GM21737 (cell line): ENCODE data around the gene PLA1A.

Source experiments
- ATAC-seq: cut with Tn5 transposase; IDR thresholded peaks from one replicate; pipeline ENCODE4 v1.9.1; 2021; ENCODE audit warnings: mild to moderate bottlenecking, moderate library complexity; ENCODE audit not compliant: unreplicated experiment

PLA1A gene

DNA sequence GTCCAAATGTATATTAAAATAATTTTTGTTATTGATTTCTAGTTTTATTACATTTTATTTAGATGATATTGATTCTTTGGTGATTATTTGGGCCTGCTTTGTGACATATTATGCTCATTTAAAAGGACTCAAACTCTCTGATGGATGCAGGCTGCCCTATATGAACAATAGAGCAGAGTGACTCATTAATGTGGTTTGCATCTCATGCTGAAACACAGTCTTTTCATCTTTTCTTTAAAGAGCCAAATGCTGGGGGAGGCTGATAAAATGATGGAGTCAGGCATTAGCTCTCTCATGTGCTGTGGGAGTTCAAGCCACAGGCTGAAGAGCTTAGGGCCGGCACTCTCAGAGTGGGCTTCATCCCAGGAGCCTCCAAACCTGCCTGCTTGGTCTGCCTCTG is 7.2 kb downstream of the PLA1A start:
- ATAC-seq: no peak

DNA sequence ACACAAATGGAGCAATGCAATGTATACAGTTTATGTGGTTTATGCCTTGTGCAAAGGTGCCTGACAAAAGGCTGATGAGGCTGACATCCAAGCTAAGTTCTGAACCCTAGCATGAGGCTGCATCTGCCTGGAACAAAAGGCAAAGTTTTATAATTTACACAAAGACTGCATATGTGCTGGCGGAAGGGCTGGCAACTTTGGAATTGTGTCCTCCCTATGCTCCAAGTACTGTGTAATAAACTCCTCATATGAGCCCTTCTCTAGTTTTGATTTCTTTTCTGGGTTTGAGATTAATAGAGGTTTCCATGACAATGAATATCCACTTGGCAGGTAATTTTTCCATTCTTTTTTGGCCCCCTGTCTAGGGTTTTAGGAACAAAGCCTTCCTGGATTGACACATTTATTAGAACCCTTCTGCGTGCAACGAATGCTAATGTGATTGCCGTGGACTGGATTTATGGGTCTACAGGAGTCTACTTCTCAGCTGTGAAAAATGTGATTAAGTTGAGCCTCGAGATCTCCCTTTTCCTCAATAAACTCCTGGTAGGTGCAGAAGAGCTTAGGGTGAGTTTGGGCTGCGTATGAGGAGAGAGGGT is 10.8 kb downstream of the PLA1A start:
- no peak for ATAC-seq

DNA sequence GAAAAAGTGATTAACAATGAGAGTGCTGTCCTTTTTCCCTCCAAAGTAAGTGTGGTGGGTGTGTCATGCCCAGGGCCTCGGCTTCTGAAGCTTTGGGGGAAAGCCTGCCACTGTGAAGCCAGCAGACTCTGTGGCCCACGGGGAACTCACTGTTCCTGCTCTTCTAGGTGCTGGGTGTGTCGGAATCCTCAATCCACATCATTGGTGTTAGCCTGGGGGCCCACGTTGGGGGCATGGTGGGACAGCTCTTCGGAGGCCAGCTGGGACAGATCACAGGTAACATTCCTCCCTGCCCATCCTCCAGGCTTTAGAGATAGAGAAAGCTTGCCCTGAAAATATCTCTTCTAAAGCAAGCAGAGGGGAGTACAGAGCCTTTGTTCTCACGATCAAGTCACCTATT is 11.6 kb downstream of the PLA1A start:
- ATAC-seq: no peak

DNA sequence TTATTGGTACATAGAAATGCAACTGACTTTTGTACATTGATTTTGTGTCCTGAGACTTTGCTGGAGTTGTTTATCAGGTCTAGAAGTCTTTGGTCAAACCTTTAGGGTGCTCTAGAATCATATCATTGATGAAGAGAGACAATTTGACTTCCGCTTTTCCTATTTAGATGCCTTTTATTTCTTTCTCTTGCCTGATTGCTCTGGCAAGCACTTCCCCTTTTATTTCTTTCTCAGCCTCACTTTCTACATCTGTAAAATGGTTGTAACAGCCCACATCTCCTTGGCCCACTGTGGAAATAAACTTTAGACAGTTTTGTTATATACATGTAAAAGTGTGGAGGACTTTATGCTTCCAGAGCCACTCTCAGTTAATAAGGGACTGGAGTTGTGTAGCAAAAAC is 14.0 kb downstream of the PLA1A start:
- ATAC-seq: no peak

DNA sequence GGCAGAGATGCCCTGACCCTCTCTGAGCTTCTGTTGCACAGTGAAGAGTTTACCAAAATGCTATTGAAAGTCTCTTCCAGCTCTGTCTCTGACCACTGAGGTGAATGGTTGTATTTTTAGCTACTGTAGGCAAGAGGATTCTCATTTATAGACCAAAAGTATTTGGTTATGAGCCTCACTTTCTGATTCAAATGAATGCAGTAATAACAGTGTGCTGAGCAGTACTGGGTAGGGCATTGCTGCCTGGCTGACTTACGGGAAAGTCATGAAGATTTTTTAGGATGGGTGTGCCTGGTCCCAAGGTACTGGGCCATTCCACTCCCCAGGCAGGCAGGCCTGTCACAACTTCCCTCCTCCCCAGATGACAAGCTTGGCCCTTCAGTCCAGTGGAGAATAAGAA is 15.5 kb downstream of the PLA1A start:
- no peak for ATAC-seq

DNA sequence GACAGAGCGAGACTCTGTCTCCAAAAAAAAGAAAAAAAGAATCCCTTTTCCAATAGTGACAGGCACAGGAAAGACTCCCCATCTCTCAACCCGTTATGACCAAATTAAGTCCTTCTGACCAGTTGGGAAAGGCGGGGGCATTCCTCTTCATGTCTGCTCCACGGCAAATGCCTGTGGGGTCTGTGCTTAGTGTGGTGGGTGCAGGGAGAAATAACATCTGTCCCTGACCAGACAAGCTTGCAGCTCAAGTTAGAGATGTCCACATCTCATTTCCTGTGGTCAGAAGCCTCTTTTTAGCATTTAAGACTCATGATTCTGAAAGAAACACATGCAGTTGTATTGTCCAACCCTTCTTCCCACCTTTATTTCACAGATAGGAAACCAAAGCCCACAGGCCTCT is 16.2 kb downstream of the PLA1A start:
- ATAC-seq: no peak

DNA sequence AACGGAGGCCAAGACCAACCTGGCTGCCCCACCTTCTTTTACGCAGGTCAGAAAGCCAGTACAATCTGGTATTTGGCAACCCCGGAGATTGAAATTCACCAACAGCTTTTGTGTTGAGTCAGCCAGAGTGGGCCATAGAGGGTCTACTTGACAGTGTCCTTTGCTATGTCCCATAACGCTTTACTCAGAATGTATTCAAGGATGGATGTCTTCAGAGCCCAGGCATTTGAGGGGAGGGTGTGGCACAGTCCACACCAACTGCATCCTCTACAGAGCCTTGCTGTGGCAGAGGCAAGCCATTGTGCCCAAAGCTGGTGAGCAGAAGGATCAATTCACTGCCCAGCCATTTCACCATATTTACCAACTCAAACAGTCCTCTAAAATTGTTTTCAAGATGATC is 18.4 kb downstream of the PLA1A start:
- ATAC-seq: no peak

DNA sequence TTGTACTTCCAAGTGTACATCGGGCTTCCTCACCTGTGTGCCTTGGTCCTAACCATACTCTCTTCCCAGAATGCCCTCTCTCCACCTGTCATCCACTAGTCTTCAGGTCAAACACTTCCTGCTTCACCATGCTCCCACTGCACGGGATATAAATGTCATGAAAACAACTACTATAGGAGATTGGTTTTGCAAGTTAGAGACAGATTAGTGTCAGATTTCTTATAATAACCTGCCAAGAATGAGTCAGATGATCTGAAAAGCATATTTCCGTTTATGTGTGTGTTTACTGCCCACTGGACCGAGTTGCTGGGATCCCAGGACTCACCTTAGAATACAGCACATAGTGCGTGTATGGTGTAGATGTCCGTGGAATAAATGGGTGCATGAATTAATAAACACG is 21.4 kb downstream of the PLA1A start:
- no peak for ATAC-seq

DNA sequence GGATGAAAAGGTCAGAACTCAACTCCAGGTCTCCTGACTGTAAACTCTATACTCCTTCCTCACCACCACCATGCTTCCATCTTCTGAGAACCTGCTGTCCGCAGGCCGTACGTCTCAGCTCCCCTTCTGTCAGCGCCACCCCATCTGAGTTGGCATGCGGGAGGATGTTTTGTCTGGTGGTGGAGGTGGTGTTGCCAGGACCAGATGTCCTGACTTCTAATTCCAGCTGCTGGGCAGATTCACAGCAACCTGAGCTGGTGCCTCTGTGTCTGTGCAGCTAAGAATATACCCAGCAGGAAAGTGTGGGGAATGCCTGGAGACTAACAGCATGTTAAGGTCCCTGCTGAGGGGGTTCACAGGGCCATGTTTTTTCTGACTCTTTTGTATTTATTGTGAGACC is 23.2 kb downstream of the PLA1A start:
- no peak for ATAC-seq

DNA sequence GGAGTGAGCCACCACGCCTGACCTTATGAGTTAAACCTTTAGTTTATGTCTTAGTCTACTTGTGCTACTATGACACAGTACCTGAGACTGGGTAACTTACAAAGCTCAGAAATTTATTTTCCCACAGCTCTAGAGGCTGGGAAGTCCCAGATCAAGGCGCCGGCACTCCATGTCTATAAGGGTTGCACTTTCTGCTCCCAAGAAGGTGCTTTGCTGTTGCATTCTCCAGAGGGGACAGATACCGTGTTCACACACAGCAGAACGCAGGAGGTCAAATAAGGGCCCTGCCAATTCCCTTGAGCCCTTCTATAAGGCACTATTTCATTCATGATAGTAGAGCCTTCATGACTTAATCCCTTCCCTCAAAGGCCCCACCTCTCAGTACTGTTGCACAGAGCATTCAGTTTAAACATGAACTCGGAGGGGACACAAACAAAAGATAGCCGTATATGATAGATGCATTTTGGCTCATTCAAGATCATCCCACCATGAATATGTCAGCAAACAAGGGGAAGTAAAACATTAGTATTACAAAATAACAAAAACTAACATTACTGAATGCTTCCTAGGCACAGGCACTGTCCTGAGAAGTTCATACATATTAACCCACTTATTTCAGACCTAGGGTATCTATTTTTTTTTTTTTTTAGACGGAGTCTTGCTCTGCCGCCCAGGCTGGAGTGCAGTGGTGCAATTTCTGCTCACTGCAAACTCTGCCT is 26.5 kb downstream of the PLA1A start:
- no peak for ATAC-seq

DNA sequence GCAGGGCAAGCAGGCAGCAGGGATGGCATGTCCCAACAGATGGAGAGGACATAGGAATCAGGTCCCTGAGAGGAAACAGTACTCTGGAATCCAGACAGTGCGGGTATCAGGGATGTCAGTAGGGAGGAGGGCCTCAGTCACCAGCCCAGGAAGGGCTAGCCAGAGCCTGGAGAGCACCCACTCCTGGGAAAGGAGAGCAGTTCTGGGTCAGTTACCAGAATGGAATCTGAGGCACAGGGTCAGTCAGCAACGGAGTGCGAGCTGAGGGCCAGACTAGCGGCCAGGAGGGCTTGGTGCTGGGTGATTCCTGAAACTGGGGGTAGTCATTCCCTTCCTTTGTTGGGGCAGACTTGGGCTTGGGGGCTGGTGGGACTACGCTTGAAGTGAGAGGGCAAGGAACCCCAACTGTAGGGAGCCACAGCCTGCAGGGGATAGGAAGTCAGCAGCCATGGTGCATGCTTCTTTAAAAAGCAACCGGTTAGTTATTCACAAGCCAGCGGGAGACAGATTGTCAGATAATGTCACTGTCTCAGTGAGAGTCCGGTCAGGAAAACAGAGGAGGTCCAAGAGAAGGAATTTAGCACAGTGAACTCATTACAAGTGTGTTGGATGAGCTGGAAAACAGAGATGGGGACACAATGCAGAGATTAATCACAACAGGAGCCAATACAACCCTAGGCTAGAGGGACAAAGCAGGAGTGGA is 27.9 kb downstream of the PLA1A start:
- no peak for ATAC-seq

DNA sequence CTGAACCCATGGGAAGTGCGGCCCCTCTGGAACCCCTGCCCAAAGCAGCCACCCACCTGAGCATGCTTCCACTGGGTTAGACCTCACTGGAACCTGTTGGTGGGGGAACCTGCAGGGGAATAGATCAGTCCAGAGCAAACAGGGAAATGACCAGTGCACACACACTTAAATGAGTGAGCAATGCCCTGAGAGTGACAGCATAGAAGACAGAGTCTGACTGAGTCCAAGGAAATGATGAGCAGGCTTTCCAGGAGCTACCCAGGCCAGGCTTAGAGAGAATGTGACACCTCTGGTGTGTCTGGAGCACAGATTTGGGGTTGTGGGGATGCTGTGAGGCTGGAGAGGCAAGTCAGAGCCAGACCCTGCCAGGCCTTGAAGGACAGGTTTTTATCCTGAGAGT is 28.5 kb downstream of the PLA1A start:
- no peak for ATAC-seq

DNA sequence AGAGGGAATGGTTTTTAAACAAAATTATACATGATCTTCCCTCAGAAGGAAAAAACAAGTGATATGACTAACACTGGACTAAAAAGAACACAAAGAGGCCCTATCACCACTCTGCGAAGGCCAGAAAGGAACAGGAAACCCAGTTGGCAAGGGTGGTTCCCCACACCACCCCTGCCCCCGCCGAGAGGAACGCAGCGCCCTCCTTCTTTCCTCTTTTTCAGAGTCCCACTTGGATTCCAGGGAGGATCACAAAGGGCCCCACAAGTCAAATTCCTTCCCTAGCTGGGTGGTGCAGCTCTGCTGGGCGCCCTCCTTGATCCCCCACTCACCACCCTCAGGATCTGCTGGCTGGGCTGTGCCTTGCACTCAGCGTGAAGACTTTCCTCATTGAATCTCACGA is 29.8 kb downstream of the PLA1A start:
- no peak for ATAC-seq

DNA sequence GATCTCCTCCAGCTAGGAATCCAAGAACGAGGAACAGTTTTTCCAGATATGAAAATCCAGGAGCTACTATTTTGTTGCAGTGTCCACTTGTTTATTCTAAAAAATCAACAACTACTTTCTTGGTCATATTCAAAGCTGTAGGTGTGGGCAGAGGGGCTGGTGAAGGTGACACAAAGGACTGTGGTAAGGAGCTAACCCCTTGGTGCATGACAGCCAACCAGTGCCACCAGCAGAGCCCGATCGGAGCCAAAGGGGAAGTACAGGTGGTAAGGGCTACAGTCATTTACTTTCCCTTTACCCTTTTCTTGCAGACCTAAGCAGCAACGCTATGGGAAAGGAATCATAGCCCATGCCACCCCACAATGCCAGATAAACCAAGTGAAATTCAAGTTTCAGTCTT is 30.7 kb downstream of the PLA1A start:
- ATAC-seq: peak; percentile 62

DNA sequence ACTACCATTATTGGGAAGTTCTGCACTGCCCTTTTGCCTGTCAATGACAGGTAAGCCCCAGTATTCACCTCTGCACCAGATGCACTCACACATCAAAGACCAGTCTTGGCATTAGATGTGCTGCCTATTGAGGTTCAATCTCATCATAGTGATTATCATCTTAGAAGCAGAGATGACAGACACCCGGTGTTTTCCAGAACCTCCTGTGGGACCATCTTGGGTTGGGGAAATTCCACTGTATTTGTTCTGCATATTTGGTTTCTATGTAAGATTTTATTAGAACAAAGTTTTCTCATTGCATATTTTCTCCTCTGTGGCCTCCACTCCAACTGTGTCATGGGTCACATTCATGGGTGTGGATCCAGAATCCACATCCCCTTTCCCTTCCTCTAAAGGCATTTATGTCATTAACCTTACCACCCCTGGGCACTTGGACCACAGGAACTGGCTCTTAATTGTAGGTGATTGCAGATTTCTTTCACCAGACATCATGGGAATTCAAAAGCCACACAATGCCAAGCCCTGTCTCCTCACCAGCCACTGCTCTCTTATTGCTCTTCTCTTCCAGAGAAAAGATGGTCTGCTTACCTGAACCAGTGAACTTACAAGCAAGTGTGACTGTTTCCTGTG is 31.2 kb downstream of the PLA1A start:
- peak; percentile 27 for ATAC-seq

DNA sequence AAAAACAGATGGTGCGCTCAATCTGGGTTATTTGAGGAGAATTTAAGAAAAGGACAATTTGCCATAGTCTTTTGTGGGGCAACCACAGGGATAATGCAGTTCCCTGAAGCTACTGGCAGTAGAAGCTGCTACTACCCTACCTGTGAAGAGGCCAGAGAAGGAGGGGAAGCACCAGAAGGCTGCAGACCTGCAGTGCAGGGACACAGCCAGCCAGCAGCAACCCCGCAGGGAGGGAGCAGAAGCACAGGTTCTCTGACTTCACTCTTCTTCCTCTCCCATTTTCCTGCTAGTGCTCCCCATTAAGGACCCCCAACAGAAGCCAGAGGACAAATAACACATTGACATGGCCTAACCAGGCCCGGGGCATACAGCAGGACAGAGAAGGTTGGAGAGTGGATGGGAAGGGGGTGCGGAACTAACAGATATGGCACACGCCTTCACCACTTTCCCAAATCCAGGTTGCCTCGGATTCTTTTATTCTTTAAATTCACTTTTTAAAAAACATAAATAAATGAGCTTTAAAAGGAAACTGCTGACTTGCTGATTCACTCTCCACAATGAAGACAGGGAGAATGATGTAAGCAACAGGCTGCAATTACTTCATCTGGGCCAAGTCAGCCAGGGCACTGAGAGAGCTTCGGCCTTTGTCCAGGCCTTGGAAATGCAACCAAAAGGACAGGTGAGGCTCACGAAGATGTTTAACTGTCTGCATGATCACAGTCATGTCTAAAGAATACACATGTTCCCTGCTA is 32.6 kb downstream of the PLA1A start:
- no peak for ATAC-seq

DNA sequence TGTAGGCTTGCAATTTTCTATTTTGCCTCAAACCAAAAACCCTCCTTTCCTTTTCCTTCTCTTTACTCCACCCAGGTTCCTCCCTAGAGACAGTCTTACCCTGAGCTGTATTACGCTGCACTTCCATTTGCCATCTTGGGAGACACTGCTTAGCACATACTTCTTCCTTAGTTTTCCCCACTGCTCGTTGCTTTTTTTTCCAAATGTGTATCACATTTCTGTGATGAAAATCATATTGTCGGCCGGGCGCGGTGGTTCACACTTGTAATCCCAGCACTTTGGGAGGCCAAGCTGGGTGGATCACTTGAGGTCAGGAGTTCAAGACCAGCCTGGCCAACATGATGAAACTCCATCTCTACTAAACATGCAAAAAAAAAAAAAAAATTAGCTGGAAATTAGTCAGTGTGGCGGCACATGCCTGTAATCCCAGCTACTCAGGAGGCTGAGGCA is 33.2 kb downstream of the PLA1A start:
- no peak for ATAC-seq

DNA sequence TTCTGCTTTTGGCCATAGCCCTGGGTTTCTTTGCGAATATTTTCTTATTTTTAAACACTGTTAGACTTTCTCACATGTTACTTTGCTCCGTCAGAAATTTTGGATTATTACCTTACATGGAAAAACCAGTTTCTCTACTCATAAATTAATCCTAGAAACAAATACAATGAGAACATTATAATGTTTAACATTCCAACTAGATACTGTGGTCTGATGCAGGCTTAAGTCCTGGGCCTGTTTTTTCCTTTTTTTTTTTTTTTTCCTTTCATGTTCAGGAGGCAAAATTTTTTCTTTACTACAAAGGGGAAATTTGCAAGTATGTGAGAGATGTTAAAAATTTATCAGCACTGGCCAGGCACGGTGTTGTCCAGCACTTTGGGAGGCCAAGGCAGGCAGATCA is 33.8 kb downstream of the PLA1A start:
- no peak for ATAC-seq

DNA sequence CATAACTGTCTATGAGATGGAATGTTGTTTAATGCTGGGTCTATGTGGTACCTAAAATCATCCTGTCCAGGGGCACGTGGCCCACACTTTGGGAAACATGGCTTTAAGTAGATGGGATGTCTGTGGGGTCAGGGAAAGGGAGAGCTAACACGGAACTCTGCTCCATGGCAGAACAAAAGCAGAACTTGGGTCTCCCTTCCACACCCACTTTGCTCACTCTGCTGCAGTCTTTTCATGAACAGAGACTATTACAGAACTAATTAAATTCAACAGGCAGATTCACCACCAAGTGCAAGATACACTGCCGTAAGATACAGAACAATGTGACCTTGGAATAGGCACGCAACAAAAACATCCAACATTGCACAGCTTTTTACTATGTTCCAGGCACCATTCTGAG is 34.5 kb downstream of the PLA1A start:
- no peak for ATAC-seq

DNA sequence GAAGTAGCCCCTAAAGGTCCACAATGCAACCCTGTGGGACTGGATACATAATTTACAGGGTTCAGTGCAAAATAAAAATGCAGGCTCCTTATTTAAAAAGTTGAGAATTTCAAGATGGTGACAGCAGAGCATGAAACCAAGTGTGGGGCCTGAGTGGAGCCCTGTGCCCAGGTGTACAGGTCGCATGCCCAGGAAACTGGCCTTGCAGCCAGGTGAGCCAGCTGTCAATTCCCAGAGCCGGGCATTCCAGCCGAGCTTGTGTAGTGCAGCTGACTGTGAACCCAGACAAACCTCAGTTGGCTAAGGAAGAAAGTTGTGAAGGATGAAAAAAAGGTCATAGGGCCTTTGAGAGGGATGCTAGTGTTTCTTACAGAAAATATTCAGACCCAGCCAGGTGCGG is 35.1 kb downstream of the PLA1A start:
- no peak for ATAC-seq

DNA sequence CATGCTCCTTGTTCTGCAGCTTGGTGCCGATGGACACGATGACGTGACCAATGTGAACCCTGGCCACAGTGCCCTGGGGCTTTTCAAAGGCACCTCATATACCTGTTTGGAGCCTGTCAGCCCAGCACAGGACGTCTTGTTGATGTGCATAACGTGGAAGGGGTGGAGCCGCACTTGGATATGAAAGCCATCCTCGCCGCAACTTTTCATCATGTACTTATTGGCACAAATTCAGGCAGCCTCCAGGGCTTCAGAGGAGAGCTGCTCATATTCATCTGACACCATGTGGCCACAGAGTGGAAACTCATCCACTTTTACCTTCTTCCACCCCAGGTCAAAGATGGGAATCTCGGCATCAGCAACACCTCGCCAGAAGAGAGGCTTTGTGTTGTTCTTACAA is 38.0 kb downstream of the PLA1A start:
- no peak for ATAC-seq
